Stimulated activated CD8-positive, alpha-beta memory T cell treated with anti-CD3 and anti-CD28 coated beads, Interleukin-12 subunit alpha, Interleukin-12 subunit beta, amount 100 ng/mL, for 1 hour (primary cell): ENCODE data around the gene AURKA.
"Not testable (repeated sequence)": the region's sequence is repeated elsewhere in the genome, so short reads cannot be mapped to it uniquely, and the experiment has no call there.

Experiments
- DNase-seq: peaks from one replicate; pipeline ENCODE4 v3.0.0-alpha.2; 2020; ENCODE audit warnings: low read depth

The AURKA gene

GRCh38 chr20:56391037-56391436, 978 bp downstream of the AURKA start:
- DNase-seq, result no peak

- not testable (repeated sequence) for DNase-seq
These were observed 1.6 kb downstream of the AURKA start for GRCh38 chr20:56390396-56390795.

DNA sequence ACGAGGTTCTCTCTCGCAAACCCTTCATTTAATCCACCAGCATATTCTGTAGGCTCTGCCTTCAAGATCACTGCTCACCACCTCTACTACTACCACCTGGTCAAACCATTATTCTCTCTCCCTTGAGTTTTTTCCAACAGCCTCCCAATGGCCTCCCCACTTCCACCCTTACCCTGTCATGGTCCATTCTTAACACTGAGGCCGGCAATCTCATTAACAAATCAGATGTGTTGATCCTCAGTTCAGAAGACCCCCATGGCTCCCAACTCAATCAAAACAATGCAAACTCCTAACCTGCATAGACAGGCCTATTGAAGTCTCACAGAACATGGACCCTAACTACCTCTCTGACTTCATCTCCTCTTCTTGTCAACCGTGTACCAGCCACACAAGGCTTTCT, 2.2 kb downstream of the AURKA start:
- no peak for DNase-seq

GRCh38 chr20:56388882-56389281, 3.1 kb downstream of the AURKA start:
- no peak for DNase-seq

GRCh38 chr20:56386219-56386618, 5.8 kb downstream of the AURKA start:
- DNase-seq, result no peak

- no peak for DNase-seq
These were observed 6.9 kb downstream of the AURKA start for GRCh38 chr20:56385130-56385529.

DNA sequence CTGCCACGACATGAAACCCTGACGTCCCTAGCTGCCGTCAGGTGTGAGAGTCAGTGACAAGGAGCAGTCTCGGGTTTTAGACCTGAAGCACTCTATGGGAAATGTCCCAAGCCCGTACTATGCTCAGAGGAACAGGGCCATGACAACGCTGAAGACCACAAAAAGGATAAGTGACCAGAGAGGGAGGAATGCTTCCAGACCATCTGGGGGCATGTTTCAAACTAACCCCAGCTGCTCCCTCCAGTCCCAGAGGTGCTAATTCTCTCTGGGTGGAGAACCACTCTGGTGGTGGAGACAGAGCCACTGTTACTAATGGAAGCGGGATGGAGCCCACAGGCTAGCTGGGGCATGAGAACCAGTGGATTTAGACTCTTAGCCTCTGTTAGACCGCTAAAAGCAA, 8.7 kb downstream of the AURKA start:
- DNase-seq, result no peak

DNA sequence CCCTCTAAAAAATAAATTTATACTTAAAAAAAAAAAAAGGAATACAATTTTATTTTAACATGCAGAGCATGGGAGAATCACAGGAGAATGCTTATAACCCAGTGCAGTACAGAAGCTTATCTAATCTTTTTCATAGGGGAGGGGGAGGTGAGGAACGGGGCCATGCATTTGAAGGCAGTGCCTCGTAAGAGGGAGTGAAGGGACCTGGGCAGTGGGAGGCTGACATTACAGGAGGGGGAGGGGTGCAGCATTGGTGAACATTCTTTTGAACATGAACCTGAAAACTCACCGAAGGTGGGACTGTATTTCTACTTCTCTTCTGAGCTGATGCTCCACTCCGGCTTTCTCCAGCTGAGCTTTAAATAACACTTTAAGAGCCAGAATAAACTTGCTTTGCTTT, 9.3 kb downstream of the AURKA start:
- DNase-seq, result no peak

- no peak for DNase-seq
These were observed 10.5 kb downstream of the AURKA start for GRCh38 chr20:56381501-56381900.

DNA sequence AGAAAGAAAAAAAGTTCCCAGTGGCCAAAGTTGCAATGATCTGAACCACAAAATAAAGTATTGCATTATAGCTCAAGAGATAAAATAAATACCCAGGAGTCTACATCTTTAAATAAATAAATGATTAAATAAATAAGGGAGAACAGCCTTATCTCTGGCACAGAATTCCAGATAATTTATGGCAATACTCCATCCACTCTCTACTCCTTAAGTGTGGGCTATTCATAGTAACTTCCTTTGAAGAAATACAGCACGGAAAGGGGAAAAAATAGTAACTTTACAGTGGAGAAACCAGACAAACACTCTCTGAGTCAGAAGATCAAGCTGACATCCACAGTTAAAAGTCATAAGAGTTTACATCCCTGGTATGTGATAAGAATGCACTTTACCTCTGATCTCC, 11.6 kb downstream of the AURKA start:
- no peak for DNase-seq

- DNase-seq, result no peak
These were observed 13.6 kb downstream of the AURKA start for GRCh38 chr20:56378386-56378785.

- DNase-seq, result no peak
These were observed 15.7 kb downstream of the AURKA start for GRCh38 chr20:56376331-56376730.

GRCh38 chr20:56373942-56374341, 18.1 kb downstream of the AURKA start:
- DNase-seq, result no peak

DNA sequence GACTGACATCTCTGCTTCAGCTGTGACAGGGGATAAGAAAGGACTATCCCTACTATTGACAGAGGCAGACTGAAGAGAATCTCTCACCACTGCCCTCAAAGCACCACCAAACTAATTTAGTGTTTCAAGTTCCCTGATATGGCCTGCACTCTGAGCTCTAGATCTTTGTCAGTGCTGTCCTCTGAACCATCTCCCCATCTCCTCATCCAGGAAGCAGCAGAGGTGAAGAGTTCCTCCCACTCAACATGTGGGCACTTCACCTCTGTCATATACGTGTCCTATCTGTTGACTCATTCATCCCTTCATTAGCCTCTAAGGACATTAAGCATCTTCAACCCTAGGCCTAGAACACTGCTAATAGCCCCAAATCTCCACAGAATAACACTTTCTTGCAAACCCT, 19.2 kb downstream of the AURKA start:
- no peak for DNase-seq

DNA sequence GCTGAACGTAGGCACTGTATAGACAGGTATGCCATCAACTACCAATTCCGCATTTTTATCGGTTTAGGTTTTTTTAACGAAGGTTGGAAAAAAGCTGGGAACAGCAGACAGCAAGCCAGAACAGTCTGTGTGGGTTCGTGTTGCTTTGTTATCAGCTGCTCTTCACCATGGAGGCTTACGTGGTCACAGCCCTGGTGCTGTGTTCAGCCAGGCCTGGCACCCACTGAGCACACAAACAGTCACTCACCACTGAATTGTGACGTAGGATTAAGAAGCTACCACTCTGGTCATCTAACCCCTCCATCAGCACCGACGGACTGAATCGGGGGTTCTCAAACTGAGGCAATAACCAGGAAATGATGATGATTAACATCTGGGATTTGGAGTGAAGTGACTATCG, 20.0 kb downstream of the AURKA start:
- DNase-seq, result no peak

DNA sequence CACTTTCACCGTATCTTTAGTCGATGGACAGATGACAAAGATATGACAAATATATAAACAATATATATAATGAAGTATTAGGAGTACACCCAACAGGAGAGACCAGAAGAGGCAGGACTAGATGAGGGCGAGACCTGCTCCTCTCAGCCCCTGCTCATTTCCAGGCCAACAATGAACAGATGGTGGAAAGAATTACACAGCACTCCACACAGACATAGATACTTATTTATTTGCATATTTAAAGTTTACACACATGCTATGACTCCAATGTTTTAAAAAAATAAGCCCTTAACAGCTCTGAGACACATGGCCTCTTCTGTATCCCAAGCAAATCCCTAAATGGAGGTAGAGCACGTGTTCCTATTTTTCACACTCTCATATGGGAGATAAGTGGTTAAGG, 22.8 kb downstream of the AURKA start:
- no peak for DNase-seq

- DNase-seq, result no peak
These were observed 23.5 kb downstream of the AURKA start for GRCh38 chr20:56368351-56369134.

- DNase-seq, result no peak
These were observed 28.5 kb downstream of the AURKA start for GRCh38 chr20:56363491-56363890.

DNA sequence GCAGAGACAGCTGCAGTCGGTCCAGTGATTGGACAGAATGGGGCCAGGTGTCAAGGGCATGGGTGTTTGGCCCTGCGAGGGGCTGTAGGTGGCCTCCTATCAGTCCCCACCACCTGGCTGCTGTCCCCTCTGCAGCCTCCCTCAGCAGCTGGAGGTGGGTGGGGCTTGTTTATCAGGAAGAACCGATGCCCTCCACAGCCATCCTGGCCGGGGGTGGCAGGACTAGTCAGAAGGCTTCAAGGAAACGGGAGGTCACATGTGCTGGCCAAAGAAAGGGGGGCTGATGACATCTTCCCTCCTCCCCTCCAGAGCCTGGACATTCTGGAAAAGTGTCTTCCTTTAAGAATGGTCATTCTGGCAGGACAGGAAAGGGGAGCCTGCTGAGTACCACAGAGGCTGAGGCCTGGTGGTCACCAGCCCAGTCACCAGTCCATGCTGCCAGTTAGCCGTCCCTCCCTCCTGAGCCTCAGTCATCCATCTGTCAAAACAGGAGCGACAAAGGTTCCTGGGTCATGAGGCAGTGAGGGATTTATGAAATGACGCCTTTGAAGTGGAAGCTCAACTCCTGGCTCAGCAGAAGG, 29.1 kb downstream of the AURKA start:
- DNase-seq, result no peak

- DNase-seq, result no peak
These were observed 30.1 kb downstream of the AURKA start for GRCh38 chr20:56361900-56362299.

GRCh38 chr20:56360908-56361205, 31.2 kb downstream of the AURKA start:
- no peak for DNase-seq

- no peak for DNase-seq
These were observed 31.7 kb downstream of the AURKA start for GRCh38 chr20:56360133-56360907.
